Hepatocyte (in vitro differentiated cells): ENCODE results near the gene MACROH2A1.

Experiments
- EZH2phosphoT487 ChIP-seq: fragments of 200-600 bp; sonication (generic); IDR thresholded peaks from one replicate; pipeline ENCODE4 v1.6.1; 2018; ENCODE audit warnings: antibody characterized with exemption, mild to moderate bottlenecking, low read depth, moderate library complexity; ENCODE audit not compliant: unreplicated experiment, severe bottlenecking
- TF ChIP-seq, protein P1 (sequence below): fragments of 200-600 bp; sonication (generic); IDR thresholded peaks from 2 replicates; pipeline ENCODE4 v1.5.1; 2016; ENCODE audit warnings: antibody characterized with exemption, mild to moderate bottlenecking; ENCODE audit not compliant: poor library complexity

DNA sequence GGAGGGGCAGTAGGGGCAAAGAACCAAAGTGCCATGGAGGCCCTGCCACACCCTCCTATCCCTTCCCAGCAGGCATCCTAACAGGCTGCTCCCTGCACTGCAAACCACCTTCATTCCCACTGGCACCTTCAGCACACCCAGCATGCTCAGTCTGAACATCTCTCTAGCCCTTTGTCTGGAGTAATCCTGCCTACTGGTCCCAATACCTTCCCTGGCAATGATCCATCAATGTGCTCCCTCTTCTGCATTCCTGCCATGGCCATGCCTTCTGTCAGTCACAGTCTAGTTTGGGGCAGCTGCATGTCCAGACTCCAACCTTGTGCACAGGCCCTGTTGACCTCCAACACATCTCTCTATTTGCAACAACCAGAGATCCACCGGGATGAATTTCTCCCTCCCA lies 4.9 kb downstream of the MACROH2A1 start:
- no peak for TF ChIP-seq EZH2phosphoT487
- TF ChIP-seq, protein P1, sequence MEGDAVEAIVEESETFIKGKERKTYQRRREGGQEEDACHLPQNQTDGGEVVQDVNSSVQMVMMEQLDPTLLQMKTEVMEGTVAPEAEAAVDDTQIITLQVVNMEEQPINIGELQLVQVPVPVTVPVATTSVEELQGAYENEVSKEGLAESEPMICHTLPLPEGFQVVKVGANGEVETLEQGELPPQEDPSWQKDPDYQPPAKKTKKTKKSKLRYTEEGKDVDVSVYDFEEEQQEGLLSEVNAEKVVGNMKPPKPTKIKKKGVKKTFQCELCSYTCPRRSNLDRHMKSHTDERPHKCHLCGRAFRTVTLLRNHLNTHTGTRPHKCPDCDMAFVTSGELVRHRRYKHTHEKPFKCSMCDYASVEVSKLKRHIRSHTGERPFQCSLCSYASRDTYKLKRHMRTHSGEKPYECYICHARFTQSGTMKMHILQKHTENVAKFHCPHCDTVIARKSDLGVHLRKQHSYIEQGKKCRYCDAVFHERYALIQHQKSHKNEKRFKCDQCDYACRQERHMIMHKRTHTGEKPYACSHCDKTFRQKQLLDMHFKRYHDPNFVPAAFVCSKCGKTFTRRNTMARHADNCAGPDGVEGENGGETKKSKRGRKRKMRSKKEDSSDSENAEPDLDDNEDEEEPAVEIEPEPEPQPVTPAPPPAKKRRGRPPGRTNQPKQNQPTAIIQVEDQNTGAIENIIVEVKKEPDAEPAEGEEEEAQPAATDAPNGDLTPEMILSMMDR: no peak
